ENCODE results near the gene PYGB. TPM values are rescaled to one million over a fixed set of nuclear protein-coding genes. Genes with fewer than 3 reads are reported as not detected.

The PYGB gene
- total RNA-seq, 1 donor from 2014 or later: 117 TPM

DNA sequence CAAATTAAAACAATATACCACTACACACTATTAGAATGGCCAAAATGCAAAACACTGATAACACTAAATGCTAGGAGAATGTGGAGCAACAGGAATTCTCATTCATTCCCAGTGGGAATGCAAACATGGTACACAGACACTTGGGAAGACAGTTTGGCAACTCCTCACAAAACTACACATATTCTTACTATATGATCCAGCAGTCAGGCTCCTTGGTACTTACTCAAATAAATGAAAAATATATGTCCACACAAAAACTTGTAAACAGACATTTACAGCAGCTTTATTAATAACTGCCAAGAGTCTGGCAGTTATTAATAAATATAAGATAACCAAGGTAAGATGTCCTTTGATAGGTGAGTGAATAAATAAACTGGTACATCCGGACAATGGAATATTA lies 97.8 kb downstream of the PYGB start:
- TF ChIP-seq CTCF (IDR thresholded peaks at IDR 0.05) (no peak), POLR2A (IDR thresholded peaks at IDR 0.05) (no peak), POLR2AphosphoS5 (IDR thresholded peaks at IDR 0.05; ENCODE audit: insufficient read depth in 1 of 2, low read depth in 1 of 2) (no peak)
- H3K36me3 ChIP-seq: no peaks in the 10 kb centered on the region
- intact Hi-C loops (cut with DNase I): no loop called here
- peaks cover 12% of the 10 kb centered on the region for H3K4me1 ChIP-seq
- no peak overlapping the region for H3K4me3 ChIP-seq
- H3K27me3 ChIP-seq: no peaks in the 10 kb centered on the region
- DNase-seq (ENCODE audit: extremely low spot score in 2 of 2): no peak
- no peaks in the 10 kb centered on the region for H3K9me3 ChIP-seq
- no peak overlapping the region for H3K27ac ChIP-seq

DNA sequence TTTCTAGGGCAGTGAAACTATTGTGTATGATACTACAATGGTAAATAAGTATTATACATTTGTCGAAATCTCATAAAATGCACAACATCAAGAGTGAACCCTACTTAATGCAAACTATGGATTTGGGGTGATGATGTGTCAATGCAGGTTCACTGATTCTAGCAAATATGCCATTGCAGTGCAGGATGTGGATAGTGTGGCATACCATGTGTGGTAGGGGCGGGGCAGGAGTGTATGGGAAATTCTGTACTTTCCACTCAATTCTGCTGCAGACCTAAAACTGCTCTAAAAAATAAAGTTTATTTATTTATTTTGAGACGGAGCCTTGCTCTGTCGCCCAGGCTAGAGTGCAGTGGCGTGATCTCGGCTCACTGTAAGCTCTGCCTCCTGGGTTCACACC lies 98.5 kb downstream of the PYGB start:
- Histone ChIP-seq H3K36me3 (no peaks in the 10 kb centered on the region), H3K9me3 (no peaks in the 10 kb centered on the region), H3K4me1 (peaks cover 5% of the 10 kb centered on the region), H3K27ac (no peak overlapping the region), H3K4me3 (no peak overlapping the region), H3K27me3 (no peaks in the 10 kb centered on the region)
- TF ChIP-seq POLR2AphosphoS5 (IDR thresholded peaks at IDR 0.05; ENCODE audit: insufficient read depth in 1 of 2, low read depth in 1 of 2) (no peak), CTCF (IDR thresholded peaks at IDR 0.05) (no peak), POLR2A (IDR thresholded peaks at IDR 0.05) (no peak)
- no peak for DNase-seq (ENCODE audit: extremely low spot score in 2 of 2)
- intact Hi-C loops (cut with DNase I): no loop called here

Small RNAs within 50 kb of the gene (small RNA-seq; reads per million reads assigned to genes)
- gene AL035252.4 (not detected), gene AL121772.2 (not detected), gene RF00019 (not detected)

Other genes starting within 250 kb of the PYGB start
- gene ACSS1, start 189.9 kb upstream of the PYGB start, total RNA-seq: 26.3 TPM
- gene VSX1, start 165.9 kb upstream of the PYGB start, total RNA-seq: not detected
- 51.3 TPM for gene ENTPD6, start 52.4 kb upstream of the PYGB start, total RNA-seq
- gene ABHD12, start 142.8 kb downstream of the PYGB start, total RNA-seq: 36.6 TPM
- gene GINS1, start 159.6 kb downstream of the PYGB start, total RNA-seq: 2.0 TPM